CD14-positive monocyte (primary cell): ENCODE measurements around the gene CDK5. TPM values are rescaled to one million over a fixed set of nuclear protein-coding genes. Genes with fewer than 3 reads are reported as not detected.

Experiments used
- DNase-seq, 3 donors: peaks; one replicate each; pipeline ENCODE4 v3.0.0-alpha.2; 2011 to 2022
- H2AFZ ChIP-seq: 2 replicates; pipeline ENCODE4 v1.6.0; 2012; ENCODE audit warnings: mild to moderate bottlenecking, low read depth, low read length, inconsistent platforms; ENCODE audit not compliant: insufficient read depth, poor library complexity, severe bottlenecking
- H3K27ac ChIP-seq, 2 donors: 1 replicate in 1 of 2; 2 replicates in 1 of 2; pipeline ENCODE4 v1.5.1; 2012 to 2013; ENCODE audit warnings: low read length in 2 of 2, control low read depth in 1 of 2, inconsistent platforms in 1 of 2, low read depth in 1 of 2, mild to moderate bottlenecking in 1 of 2
- H3K27me3 ChIP-seq, 2 donors: one replicate each; pipeline versions ENCODE4 v1.6.0 to v1.6.1; 2011 to 2013; ENCODE audit warnings: low read length in 2 of 2; ENCODE audit not compliant: control insufficient read depth in 2 of 2, insufficient read depth in 2 of 2
- H3K36me3 ChIP-seq, 2 donors: replicated peaks in 1 of 2; 1 replicate in 1 of 2; 2 replicates in 1 of 2; pipeline versions ENCODE4 v1.5.1 to v1.6.1; 2012 to 2013; ENCODE audit warnings: low read length in 2 of 2, control low read depth in 1 of 2, inconsistent platforms in 1 of 2, mild to moderate bottlenecking in 1 of 2; ENCODE audit not compliant: insufficient read depth in 2 of 2, control insufficient read depth in 1 of 2
- H3K4me1 ChIP-seq, 2 donors: 1 replicate in 1 of 2; 2 replicates in 1 of 2; pipeline versions ENCODE4 v1.5.1 to v1.6.1; 2012 to 2013; ENCODE audit warnings: low read length in 2 of 2, control low read depth in 1 of 2, inconsistent platforms in 1 of 2, mild to moderate bottlenecking in 1 of 2, moderate library complexity in 1 of 2; ENCODE audit not compliant: insufficient read depth in 2 of 2, control insufficient read depth in 1 of 2
- H3K4me2 ChIP-seq: replicated peaks from 2 replicates; pipeline ENCODE3; 2012; ENCODE audit warnings: low read length, moderate library complexity, mild to moderate bottlenecking; ENCODE audit not compliant: poor library complexity, severe bottlenecking; ENCODE audit errors: extremely low read depth
- H3K4me3 ChIP-seq, 3 experiments: fragments of 200-600 bp in 1 of 3; sonication (generic) in 1 of 3; replicated peaks in 1 of 3; 1 replicate in 2 of 3; 2 replicates in 1 of 3; pipeline ENCODE4 v1.5.1; 2011 to 2013; ENCODE audit warnings: low read length in 3 of 3, mild to moderate bottlenecking in 3 of 3, control low read depth in 2 of 3, low read depth in 2 of 3, inconsistent platforms in 1 of 3, moderate library complexity in 1 of 3
- H3K79me2 ChIP-seq: 2 replicates; pipeline ENCODE4 v1.6.0; 2012; ENCODE audit warnings: mild to moderate bottlenecking, control low read depth, inconsistent platforms, low read length, moderate library complexity; ENCODE audit not compliant: insufficient read depth
- H3K9ac ChIP-seq: 2 replicates; pipeline ENCODE4 v1.6.0; 2017; ENCODE audit warnings: low read length, mild to moderate bottlenecking; ENCODE audit not compliant: insufficient read depth, poor library complexity, severe bottlenecking
- H3K9me3 ChIP-seq, 2 donors: replicated peaks in 1 of 2; 1 replicate in 1 of 2; 2 replicates in 1 of 2; pipeline versions ENCODE4 v1.5.1 to v1.6.1; 2012 to 2013; ENCODE audit warnings: low read length in 2 of 2, control low read depth in 1 of 2; ENCODE audit not compliant: control insufficient read depth in 1 of 2, insufficient read depth in 1 of 2
- H4K20me1 ChIP-seq: 2 replicates; pipeline ENCODE4 v1.6.0; 2012; ENCODE audit warnings: mild to moderate bottlenecking, low read length, control low read depth, moderate library complexity; ENCODE audit not compliant: insufficient read depth
- H3K27ac Mint-ChIP-seq, 7 donors: one replicate each; pipeline ENCODE4 v1.8.0; 2020; ENCODE audit warnings: mild to moderate bottlenecking in 7 of 7, mixed read lengths in 7 of 7, moderate library complexity in 6 of 7, inconsistent platforms in 2 of 7
- H3K27me3 Mint-ChIP-seq, 3 donors: one replicate each; pipeline ENCODE4 v1.8.0; 2021 to 2022; ENCODE audit warnings: low read depth in 3 of 3, mild to moderate bottlenecking in 3 of 3, mixed read lengths in 3 of 3, moderate library complexity in 3 of 3, inconsistent platforms in 1 of 3
- H3K36me3 Mint-ChIP-seq, 2 donors: one replicate each; pipeline ENCODE4 v1.8.0; 2020; ENCODE audit warnings: mixed read lengths in 2 of 2, inconsistent platforms in 1 of 2, mild to moderate bottlenecking in 1 of 2
- H3K4me1 Mint-ChIP-seq: one replicate; pipeline ENCODE4 v1.8.0; 2020; ENCODE audit warnings: mild to moderate bottlenecking, mixed read lengths
- H3K4me3 Mint-ChIP-seq, 2 donors: one replicate each; pipeline ENCODE4 v1.8.0; 2020; ENCODE audit warnings: mild to moderate bottlenecking in 2 of 2, mixed read lengths in 2 of 2, moderate library complexity in 1 of 2
- H3K9me3 Mint-ChIP-seq, 7 donors: one replicate each; pipeline ENCODE4 v1.8.0; 2020 to 2022; ENCODE audit warnings: mixed read lengths in 7 of 7, mild to moderate bottlenecking in 6 of 7, moderate library complexity in 6 of 7, inconsistent platforms in 2 of 7
- WGBS: methylation state at CpG from one replicate; pipeline ENCODE4 v1.1.5; 2013; ENCODE audit warnings: missing lambda C conversion rate; ENCODE audit not compliant: insufficient coverage; 5-methylcytosine and 5-hydroxymethylcytosine counted together
- intact Hi-C, 2 donors: fragments of 100-400 bp; cut with micrococcal nuclease; formaldehyde crosslinking; loops; one replicate each; pipeline versions ENCODE4 v1.15.0 to v1.15.1; 2023
- polyA plus RNA-seq, 3 donors: library from polyadenylated mRNA; depleted of rRNA in 1 of 3; unstranded in 2 of 3; stranded (reverse) in 1 of 3; fragments of 300-500 nt in 2 of 3; fragments of >200 nt in 1 of 3; fragmentation: Illumina TruSeq in 2 of 3; gene quantifications; 1 replicate in 2 of 3; 2 replicates in 1 of 3; pipeline ENCODE4 v1.2.3, GENCODE V29; 2012 to 2021
- TF ChIP-seq, protein P1 (sequence below): fragments of 200-600 bp; IDR thresholded peaks from one replicate; pipeline ENCODE4 v1.8.0; 2022; ENCODE audit warnings: antibody characterized with exemption, mild to moderate bottlenecking

Gene CDK5
- polyA plus RNA-seq, 3 donors: 14.9 to 31.2 (median 24.9) TPM

- Mint-ChIP-seq H3K4me1 (peaks cover 47% of the 10 kb centered on the region), H3K27ac (no peak overlapping the region), H3K27me3 (peaks cover 47 to 73% (median 49%) of the 10 kb centered on the region in 3 donors), H3K36me3 (peaks cover 0 to 5% of the 10 kb centered on the region in 2 donors), H3K4me3 (no peak overlapping the region), H3K9me3 (peaks cover 0 to 5% (median 0%) of the 10 kb centered on the region in 7 donors)
- H3K79me2 ChIP-seq: no peaks in the 10 kb centered on the region
- peaks cover 0 to 4% of the 10 kb centered on the region in 2 donors for H3K9me3 ChIP-seq
- TF ChIP-seq, protein P1, sequence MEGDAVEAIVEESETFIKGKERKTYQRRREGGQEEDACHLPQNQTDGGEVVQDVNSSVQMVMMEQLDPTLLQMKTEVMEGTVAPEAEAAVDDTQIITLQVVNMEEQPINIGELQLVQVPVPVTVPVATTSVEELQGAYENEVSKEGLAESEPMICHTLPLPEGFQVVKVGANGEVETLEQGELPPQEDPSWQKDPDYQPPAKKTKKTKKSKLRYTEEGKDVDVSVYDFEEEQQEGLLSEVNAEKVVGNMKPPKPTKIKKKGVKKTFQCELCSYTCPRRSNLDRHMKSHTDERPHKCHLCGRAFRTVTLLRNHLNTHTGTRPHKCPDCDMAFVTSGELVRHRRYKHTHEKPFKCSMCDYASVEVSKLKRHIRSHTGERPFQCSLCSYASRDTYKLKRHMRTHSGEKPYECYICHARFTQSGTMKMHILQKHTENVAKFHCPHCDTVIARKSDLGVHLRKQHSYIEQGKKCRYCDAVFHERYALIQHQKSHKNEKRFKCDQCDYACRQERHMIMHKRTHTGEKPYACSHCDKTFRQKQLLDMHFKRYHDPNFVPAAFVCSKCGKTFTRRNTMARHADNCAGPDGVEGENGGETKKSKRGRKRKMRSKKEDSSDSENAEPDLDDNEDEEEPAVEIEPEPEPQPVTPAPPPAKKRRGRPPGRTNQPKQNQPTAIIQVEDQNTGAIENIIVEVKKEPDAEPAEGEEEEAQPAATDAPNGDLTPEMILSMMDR: no peak
- peaks cover 34 to 52% of the 10 kb centered on the region in 2 donors for H3K4me1 ChIP-seq
- H2AFZ ChIP-seq: peak overlapping the region; percentile 46
- H3K4me2 ChIP-seq: no peak overlapping the region
- H3K27me3 ChIP-seq: peaks cover 2 to 43% of the 10 kb centered on the region in 2 donors
- 46% methylated on average over 4 of the region's 7 CpGs for WGBS
- intact Hi-C loops: loop anchor here in 1 of 2 donors (5.0 kb wide), 1 partner anchor 102 kb away; no protein-coding TSS in a partner anchor
- H3K4me3 ChIP-seq: no peak overlapping the region
- H3K9ac ChIP-seq: no peak overlapping the region
- H3K36me3 ChIP-seq: no peaks in the 10 kb centered on the region
- DNase-seq: no peak
- H3K27ac ChIP-seq: no peak overlapping the region
- no peaks in the 10 kb centered on the region for H4K20me1 ChIP-seq
These were observed 47.7 kb downstream of the CDK5 start for GRCh38 chr7:151010037-151010306.

GRCh38 chr7:151009327-151010036 is 48.2 kb downstream of the CDK5 start:
- H3K27ac Mint-ChIP-seq: no peak overlapping the region
- Histone ChIP-seq H3K4me1 (peaks cover 32 to 47% of the 10 kb centered on the region in 2 donors), H3K79me2 (no peaks in the 10 kb centered on the region), H3K9ac (no peak overlapping the region), H4K20me1 (no peaks in the 10 kb centered on the region), H3K36me3 (no peaks in the 10 kb centered on the region), H3K4me2 (no peak overlapping the region), H3K27me3 (peaks cover 2 to 43% of the 10 kb centered on the region in 2 donors), H3K9me3 (peaks cover 0 to 4% of the 10 kb centered on the region in 2 donors), H2AFZ (no peak overlapping the region), H3K4me3 (no peak overlapping the region), H3K27ac (no peak overlapping the region)
- WGBS: 88% methylated on average over 19 of the region's 22 CpGs
- peaks cover 0 to 5% (median 0%) of the 10 kb centered on the region in 7 donors for H3K9me3 Mint-ChIP-seq
- H3K36me3 Mint-ChIP-seq: peaks cover 0 to 5% of the 10 kb centered on the region in 2 donors
- peaks cover 47 to 74% (median 49%) of the 10 kb centered on the region in 3 donors for H3K27me3 Mint-ChIP-seq
- no peak for DNase-seq
- peaks cover 42% of the 10 kb centered on the region for H3K4me1 Mint-ChIP-seq
- intact Hi-C loops: loop anchor here in 1 of 2 donors (5.0 kb wide), 1 partner anchor 103 kb away; no protein-coding TSS in a partner anchor
- H3K4me3 Mint-ChIP-seq: peak overlapping the region in 1 of 2 donors; percentile 21
- TF ChIP-seq, protein P1: no peak
